Measurements from ENCODE around the gene BSN. TPM values are rescaled to one million over a fixed set of nuclear protein-coding genes. Genes with fewer than 3 reads are reported as not detected.

BSN gene
- total and polyA plus RNA-seq, 8 donors: 0.56 to 1.6 (median 0.97) TPM

DNA sequence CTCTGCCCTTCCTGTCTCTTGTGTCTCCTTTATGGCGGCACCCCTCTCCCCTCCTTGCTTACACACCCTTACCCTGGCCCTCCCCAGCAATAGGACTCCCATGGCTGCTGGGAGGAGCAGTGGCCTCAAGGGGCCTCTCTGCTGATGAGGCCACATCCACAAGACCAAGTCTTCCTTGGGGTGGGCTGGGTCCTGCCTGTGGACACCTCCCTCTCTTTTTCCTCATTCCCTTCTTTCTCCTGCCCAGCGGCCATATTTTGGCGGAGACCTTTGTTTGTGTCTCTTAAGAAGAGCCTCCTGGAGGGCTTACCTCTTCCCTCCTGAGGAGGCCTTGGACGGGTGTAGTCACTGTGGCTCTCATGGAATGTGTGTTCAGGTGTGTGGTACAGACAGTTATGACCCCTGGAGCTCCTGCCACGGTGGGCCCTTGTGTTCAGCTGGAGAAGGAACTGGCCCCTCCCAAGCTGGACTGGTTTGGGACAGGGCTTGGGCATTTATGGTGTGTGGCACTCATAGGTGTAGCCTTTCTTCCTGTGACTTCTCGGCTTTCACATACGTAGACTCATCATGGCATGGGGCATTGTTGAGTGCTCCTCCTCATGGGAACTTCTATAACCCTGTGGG is 63.2 kb downstream of the BSN start:
- ATAC-seq (no peak), FAIRE-seq (no peak), DNase-seq (peak in 1 of 6 donors; percentile 35)
- Histone ChIP-seq H3K4me1 (no peaks in the 10 kb centered on the region), H3K9me3 (no peaks in the 10 kb centered on the region), H3K36me3 (no peaks in the 10 kb centered on the region), H3K27me3 (no peaks in the 10 kb centered on the region), H3K4me3 (no peak overlapping the region), H3K27ac (no peak overlapping the region)
- 87 to 89% methylated on average over 7 of the region's 7 CpGs for WGBS, 2 donors
- intact Hi-C loops (cut with DNase I): no loop called here
- TF ChIP-seq, protein P1, sequence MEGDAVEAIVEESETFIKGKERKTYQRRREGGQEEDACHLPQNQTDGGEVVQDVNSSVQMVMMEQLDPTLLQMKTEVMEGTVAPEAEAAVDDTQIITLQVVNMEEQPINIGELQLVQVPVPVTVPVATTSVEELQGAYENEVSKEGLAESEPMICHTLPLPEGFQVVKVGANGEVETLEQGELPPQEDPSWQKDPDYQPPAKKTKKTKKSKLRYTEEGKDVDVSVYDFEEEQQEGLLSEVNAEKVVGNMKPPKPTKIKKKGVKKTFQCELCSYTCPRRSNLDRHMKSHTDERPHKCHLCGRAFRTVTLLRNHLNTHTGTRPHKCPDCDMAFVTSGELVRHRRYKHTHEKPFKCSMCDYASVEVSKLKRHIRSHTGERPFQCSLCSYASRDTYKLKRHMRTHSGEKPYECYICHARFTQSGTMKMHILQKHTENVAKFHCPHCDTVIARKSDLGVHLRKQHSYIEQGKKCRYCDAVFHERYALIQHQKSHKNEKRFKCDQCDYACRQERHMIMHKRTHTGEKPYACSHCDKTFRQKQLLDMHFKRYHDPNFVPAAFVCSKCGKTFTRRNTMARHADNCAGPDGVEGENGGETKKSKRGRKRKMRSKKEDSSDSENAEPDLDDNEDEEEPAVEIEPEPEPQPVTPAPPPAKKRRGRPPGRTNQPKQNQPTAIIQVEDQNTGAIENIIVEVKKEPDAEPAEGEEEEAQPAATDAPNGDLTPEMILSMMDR (IDR thresholded peaks at IDR 0.05): no peak

DNA sequence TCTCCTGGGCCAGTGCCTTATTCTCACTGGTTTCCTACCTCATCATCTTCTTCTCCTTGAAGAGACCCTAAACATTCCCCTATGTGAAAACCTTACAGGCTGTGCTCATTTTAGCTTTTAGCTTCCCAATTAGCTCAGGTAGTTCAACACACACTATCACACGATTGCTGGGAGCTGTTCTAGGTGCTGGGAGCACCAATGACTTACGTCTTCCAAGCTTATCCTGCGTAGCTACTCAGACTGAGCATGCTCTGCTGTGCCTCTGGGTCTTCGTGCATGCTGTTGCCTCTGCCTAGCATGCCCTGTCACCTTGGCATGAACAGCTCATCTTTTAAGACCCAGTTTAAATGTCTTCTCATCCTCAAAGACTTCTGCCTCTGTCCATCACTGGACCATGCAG is 64.1 kb downstream of the BSN start:
- 65 to 74% methylated on average over 4 of the region's 4 CpGs for WGBS, 2 donors
- ATAC-seq (no peak), FAIRE-seq (no peak), DNase-seq (peak in 1 of 6 donors; percentile 9)
- no peaks in the 10 kb centered on the region for H3K27me3 ChIP-seq
- TF ChIP-seq, protein P1 (IDR thresholded peaks at IDR 0.05): no peak
- intact Hi-C loops (cut with DNase I): no loop called here
- H3K27ac ChIP-seq: no peak overlapping the region
- H3K4me1 ChIP-seq: no peaks in the 10 kb centered on the region
- no peaks in the 10 kb centered on the region for H3K9me3 ChIP-seq
- no peaks in the 10 kb centered on the region for H3K36me3 ChIP-seq
- no peak overlapping the region for H3K4me3 ChIP-seq

DNA sequence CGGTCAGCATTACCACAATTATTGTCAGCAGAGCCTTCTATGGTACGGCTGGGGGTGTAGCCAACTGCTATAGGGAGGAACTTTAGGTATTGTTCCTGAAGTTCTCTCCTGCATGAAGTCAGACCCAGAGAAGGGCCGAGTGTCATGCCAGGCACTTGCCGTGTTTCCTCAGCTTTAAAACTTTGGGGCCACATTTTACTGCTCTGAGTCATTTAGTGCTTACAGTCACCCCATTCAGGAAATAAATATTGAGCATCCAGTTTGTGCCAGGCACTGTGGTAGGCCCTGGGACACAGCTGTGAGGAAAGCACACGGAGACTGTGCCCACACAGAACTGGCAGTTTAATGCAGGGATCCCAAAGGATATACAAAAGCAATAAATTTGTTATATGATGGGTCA is 65.4 kb downstream of the BSN start:
- ATAC-seq: no peak
- TF ChIP-seq, protein P1 (IDR thresholded peaks at IDR 0.05): no peak
- Histone ChIP-seq H3K9me3 (no peaks in the 10 kb centered on the region), H3K4me3 (no peak overlapping the region), H3K36me3 (no peaks in the 10 kb centered on the region), H3K27ac (no peak overlapping the region), H3K27me3 (no peaks in the 10 kb centered on the region), H3K4me1 (no peaks in the 10 kb centered on the region)
- intact Hi-C loops (cut with DNase I): no loop called here
- no peak for FAIRE-seq
- WGBS, 2 donors: 81 to 92% methylated on average over 5 of the region's 5 CpGs
- peak in 1 of 6 donors; percentile 2 for DNase-seq

DNA sequence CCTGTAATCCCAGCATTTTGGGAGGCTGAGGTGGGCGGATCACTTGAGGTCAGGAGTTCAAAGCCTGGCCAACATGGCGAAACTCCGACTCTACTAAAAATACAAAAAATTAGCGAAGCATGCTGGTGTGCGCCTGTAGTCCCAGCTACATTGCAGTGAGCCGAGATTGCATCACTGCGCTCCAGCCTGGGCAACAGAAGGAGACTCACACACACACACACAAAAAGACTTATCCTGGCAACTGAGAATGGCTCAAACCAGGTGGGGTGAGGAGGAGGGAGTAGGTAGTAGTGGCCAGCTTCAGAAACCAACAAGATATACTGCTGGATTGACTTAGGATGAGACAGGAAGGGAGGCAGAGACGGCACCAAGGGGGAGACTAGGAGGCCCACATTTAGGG is 66.5 kb downstream of the BSN start:
- no peaks in the 10 kb centered on the region for H3K27me3 ChIP-seq
- TF ChIP-seq, protein P1 (IDR thresholded peaks at IDR 0.05): no peak
- no peak overlapping the region for H3K4me3 ChIP-seq
- FAIRE-seq (no peak), ATAC-seq (no peak), DNase-seq (peak in 1 of 6 donors; percentile 7)
- intact Hi-C loops (cut with DNase I): no loop called here
- H3K27ac ChIP-seq: no peak overlapping the region
- no peaks in the 10 kb centered on the region for H3K9me3 ChIP-seq
- 89 to 93% methylated on average over 8 of the region's 8 CpGs for WGBS, 2 donors
- H3K36me3 ChIP-seq: no peaks in the 10 kb centered on the region
- no peaks in the 10 kb centered on the region for H3K4me1 ChIP-seq

DNA sequence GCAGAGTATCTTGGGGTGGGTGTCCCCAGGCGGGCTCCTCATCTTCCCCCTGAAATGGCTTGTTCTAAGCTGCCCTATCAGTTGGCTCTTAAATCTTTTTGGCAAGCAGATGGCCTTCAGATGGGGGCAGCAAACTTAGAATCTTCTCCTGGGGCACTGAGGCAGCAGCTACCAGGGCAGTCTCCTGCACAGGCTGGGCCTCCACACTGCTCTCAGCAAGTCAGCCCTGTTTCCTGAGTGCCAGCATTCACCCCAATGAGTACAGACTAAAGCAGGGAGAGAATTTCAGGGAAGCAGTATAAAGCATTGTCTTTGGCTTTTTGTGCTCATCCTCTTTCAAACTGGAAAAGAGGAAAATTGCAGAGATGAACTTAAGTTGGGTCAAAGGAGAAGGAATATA is 68.8 kb downstream of the BSN start:
- intact Hi-C loops (cut with DNase I): no loop called here
- FAIRE-seq: no peak
- DNase-seq: no peak

More for the DNA sequence above, 68.8 kb downstream of the BSN start:
- H3K36me3 ChIP-seq: no peaks in the 10 kb centered on the region
- H3K9me3 ChIP-seq: no peaks in the 10 kb centered on the region
- no peaks in the 10 kb centered on the region for H3K4me1 ChIP-seq
- TF ChIP-seq, protein P1 (IDR thresholded peaks at IDR 0.05): no peak
- no peak overlapping the region for H3K27ac ChIP-seq
- ATAC-seq: no peak
- H3K27me3 ChIP-seq: no peaks in the 10 kb centered on the region
- 77 to 95% methylated on average over 1 of the region's 1 CpG for WGBS, 2 donors
- no peak overlapping the region for H3K4me3 ChIP-seq
